Astrocyte of the cerebellum (primary cell): ENCODE results near the gene PRDM16.

Experiments used
- DNase-seq: peaks from one replicate; pipeline ENCODE4 v3.0.0-alpha.2; 2011; ENCODE audit warnings: low read depth
- H3K4me3 ChIP-seq: 2 replicates; pipeline ENCODE4 v1.5.1; 2011; ENCODE audit warnings: mild to moderate bottlenecking, low read depth, low read length, moderate library complexity
- CTCF ChIP-seq: IDR thresholded peaks from 2 replicates; pipeline ENCODE4 v1.5.1; 2012; ENCODE audit warnings: low read length, low read depth, moderate library complexity, mild to moderate bottlenecking; ENCODE audit errors: missing control alignments
- in situ Hi-C: cut with HindIII; loops from 2 replicates; pipeline ENCODE4 v1.10.0; 2017; ENCODE audit warnings: low sequenced_read_pairs

The PRDM16 gene

GRCh38 chr1:3438661-3439180, 369.7 kb downstream of the PRDM16 start:
- no peak overlapping the region for H3K4me3 ChIP-seq
- TF ChIP-seq CTCF: no peak
- no peak for DNase-seq
- in situ Hi-C loops: no loop called here

- H3K4me3 ChIP-seq: no peak overlapping the region
- TF ChIP-seq CTCF: no peak
- in situ Hi-C loops: no loop called here
- no peak for DNase-seq
These were observed 370.6 kb downstream of the PRDM16 start for GRCh38 chr1:3439346-3440299.

GRCh38 chr1:3440300-3440681, 371.3 kb downstream of the PRDM16 start:
- no peak for DNase-seq
- no peak for TF ChIP-seq CTCF
- H3K4me3 ChIP-seq: no peak overlapping the region
- in situ Hi-C loops: no loop called here

- in situ Hi-C loops: no loop called here
- H3K4me3 ChIP-seq: no peak overlapping the region
- DNase-seq: no peak
- TF ChIP-seq CTCF: no peak
These were observed 371.9 kb downstream of the PRDM16 start for GRCh38 chr1:3440711-3441409.

- DNase-seq: no peak
- no peak overlapping the region for H3K4me3 ChIP-seq
- in situ Hi-C loops: no loop called here
These were observed 372.4 kb downstream of the PRDM16 start for GRCh38 chr1:3441410-3441847.

More at GRCh38 chr1:3441410-3441847, 372.4 kb downstream of the PRDM16 start:
- TF ChIP-seq CTCF: no peak
